ENCODE measurements around the gene ELF2. TPM values are rescaled to one million over a fixed set of nuclear protein-coding genes. Genes with fewer than 3 reads are reported as not detected.

The ELF2 gene
- total RNA-seq, 1 experiment from 2014 or later = 21.9 TPM

DNA sequence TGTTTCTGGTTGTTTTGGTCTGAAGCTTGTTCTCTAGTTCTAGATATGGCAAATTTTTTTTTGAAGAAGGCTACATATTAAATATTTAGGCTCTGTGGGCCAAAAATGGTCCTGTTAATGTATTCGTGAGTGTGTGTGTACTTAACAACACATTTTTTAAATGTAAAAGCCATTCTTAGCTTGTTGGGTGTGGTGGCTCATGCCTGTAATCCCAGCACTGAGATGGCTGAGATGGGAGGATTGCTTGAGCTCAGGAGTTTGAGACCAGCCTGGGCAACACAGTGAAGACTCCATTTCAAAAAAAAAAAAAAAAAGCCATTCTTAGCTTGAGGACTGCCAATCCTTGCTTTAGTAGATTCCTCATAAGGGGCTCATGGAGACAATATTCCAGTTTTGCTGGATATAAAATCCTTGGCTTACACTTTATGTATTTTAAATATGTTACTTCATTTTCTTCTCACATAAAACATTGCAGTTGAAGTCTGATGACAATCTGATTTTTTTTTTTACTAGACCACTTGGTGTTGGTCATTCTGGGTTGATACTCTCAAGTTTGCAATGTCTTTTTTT, 138.1 kb downstream of the ELF2 start:
- intact Hi-C loops (cut with micrococcal nuclease; ENCODE audit: unreplicated experiment) (no loop called here), in situ Hi-C loops (cut with HindIII; ENCODE audit: low pct_unique_long_range_greater_than_20kb, low sequenced_read_pairs) (no loop called here)
- POLR2A ChIA-PET = interaction anchor here (0.7 kb wide), 1 partner anchor 8 kb away, joined by 5 read pairs; no protein-coding TSS in a partner anchor

DNA sequence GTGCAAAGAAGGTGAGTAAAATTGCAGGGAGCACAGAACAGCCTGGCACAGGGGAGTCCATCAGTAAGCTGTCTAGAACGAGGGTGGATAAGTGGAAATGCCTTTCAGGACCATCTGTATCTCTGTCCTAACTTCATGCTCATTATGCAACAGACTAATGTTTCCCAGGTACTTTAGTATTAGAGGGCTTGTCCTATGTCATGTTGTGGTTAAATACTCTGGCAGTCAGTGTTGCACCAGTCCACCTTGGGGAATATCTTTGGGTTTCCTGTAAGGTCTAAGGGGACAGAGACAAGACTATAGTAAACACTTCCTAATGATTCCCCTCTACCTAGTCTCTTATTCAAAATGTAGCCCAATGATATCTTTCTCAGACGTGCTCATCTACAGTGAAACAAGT, 140.1 kb downstream of the ELF2 start:
- intact Hi-C loops (cut with micrococcal nuclease; ENCODE audit: unreplicated experiment) = no loop called here
- Histone ChIP-seq H3K4me1 (ENCODE audit: control insufficient read depth, insufficient read depth, low read length) (peaks cover 5% of the 10 kb centered on the region), H3K27me3 (ENCODE audit: control insufficient read depth, insufficient read depth, low read length) (no peaks in the 10 kb centered on the region), H3K9me3 (ENCODE audit: control insufficient read depth, insufficient read depth, low read depth, low read length) (no peaks in the 10 kb centered on the region), H3K4me3 (ENCODE audit: low read depth in 2 of 2, low read length in 2 of 2) (no peak overlapping the region), H3K27ac (ENCODE audit: low read length) (no peak overlapping the region), H3K36me3 (ENCODE audit: control insufficient read depth, insufficient read depth, low read length) (no peaks in the 10 kb centered on the region)
- in situ Hi-C loops (cut with HindIII; ENCODE audit: low pct_unique_long_range_greater_than_20kb, low sequenced_read_pairs) = no loop called here
- BruUV-seq (replicated peaks) = no TSS peak
- TF ChIP-seq SIN3A (IDR thresholded peaks at IDR 0.05; ENCODE audit: borderline replicate concordance, insufficient read depth, low read depth, low read length) = no peak
- no peak for TF ChIP-seq POLR2AphosphoS5 (IDR thresholded peaks at IDR 0.05; ENCODE audit: low read depth, low read length)
- TF ChIP-seq TCF7L2 (IDR thresholded peaks at IDR 0.05; ENCODE audit: low read depth, low read length) = no peak
- TF ChIP-seq, protein P1, sequence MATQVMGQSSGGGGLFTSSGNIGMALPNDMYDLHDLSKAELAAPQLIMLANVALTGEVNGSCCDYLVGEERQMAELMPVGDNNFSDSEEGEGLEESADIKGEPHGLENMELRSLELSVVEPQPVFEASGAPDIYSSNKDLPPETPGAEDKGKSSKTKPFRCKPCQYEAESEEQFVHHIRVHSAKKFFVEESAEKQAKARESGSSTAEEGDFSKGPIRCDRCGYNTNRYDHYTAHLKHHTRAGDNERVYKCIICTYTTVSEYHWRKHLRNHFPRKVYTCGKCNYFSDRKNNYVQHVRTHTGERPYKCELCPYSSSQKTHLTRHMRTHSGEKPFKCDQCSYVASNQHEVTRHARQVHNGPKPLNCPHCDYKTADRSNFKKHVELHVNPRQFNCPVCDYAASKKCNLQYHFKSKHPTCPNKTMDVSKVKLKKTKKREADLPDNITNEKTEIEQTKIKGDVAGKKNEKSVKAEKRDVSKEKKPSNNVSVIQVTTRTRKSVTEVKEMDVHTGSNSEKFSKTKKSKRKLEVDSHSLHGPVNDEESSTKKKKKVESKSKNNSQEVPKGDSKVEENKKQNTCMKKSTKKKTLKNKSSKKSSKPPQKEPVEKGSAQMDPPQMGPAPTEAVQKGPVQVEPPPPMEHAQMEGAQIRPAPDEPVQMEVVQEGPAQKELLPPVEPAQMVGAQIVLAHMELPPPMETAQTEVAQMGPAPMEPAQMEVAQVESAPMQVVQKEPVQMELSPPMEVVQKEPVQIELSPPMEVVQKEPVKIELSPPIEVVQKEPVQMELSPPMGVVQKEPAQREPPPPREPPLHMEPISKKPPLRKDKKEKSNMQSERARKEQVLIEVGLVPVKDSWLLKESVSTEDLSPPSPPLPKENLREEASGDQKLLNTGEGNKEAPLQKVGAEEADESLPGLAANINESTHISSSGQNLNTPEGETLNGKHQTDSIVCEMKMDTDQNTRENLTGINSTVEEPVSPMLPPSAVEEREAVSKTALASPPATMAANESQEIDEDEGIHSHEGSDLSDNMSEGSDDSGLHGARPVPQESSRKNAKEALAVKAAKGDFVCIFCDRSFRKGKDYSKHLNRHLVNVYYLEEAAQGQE (IDR thresholded peaks at IDR 0.05; ENCODE audit: insufficient read depth in 1 of 2, low read depth in 2 of 2, low read length in 1 of 2) = no peak
- TF ChIP-seq CTCF (IDR thresholded peaks at IDR 0.05) = no peak
- ChIA-PET CTCF (no interaction called here), POLR2A (no interaction called here)
- DNase-seq (ENCODE audit: low read depth, low spot score) = no peak
- no peak for ATAC-seq

More for the DNA sequence above, 138.1 kb downstream of the ELF2 start:
- no peak for ATAC-seq
- no peaks in the 10 kb centered on the region for H3K27me3 ChIP-seq (ENCODE audit: control insufficient read depth, insufficient read depth, low read length)
- H3K4me1 ChIP-seq (ENCODE audit: control insufficient read depth, insufficient read depth, low read length) = peaks cover under 1% of the 10 kb centered on the region
- H3K9me3 ChIP-seq (ENCODE audit: control insufficient read depth, insufficient read depth, low read depth, low read length) = no peaks in the 10 kb centered on the region
- BruUV-seq (replicated peaks) = no TSS peak
- H3K27ac ChIP-seq (ENCODE audit: low read length) = no peak overlapping the region
- TF ChIP-seq, protein P1 (IDR thresholded peaks at IDR 0.05; ENCODE audit: insufficient read depth in 1 of 2, low read depth in 2 of 2, low read length in 1 of 2) = no peak
- TF ChIP-seq SIN3A (IDR thresholded peaks at IDR 0.05; ENCODE audit: borderline replicate concordance, insufficient read depth, low read depth, low read length) = no peak
- TF ChIP-seq TCF7L2 (IDR thresholded peaks at IDR 0.05; ENCODE audit: low read depth, low read length) = no peak
- TF ChIP-seq CTCF (IDR thresholded peaks at IDR 0.05) = no peak
- H3K4me3 ChIP-seq (ENCODE audit: low read depth in 2 of 2, low read length in 2 of 2) = no peak overlapping the region
- H3K36me3 ChIP-seq (ENCODE audit: control insufficient read depth, insufficient read depth, low read length) = peaks cover under 1% of the 10 kb centered on the region; the same call in 1 of the 2 replicates
- DNase-seq (ENCODE audit: low read depth, low spot score) = no peak
- CTCF ChIA-PET = no interaction called here

All from Panc1 (cell line).